Neural cell (in vitro differentiated cells): ENCODE measurements around the gene TTC17.

Experiments
- EP300 ChIP-seq: fragments of 450-650 bp; conservative IDR thresholded peaks from 2 replicates; pipeline ENCODE4 v1.6.1; 2014; ENCODE audit warnings: antibody characterized with exemption, mild to moderate bottlenecking, moderate library complexity; ENCODE audit not compliant: poor library complexity, severe bottlenecking
- EZH2 ChIP-seq: fragments of 200-600, 300-800 bp; shearing (Covaris generic), sonication (generic); IDR thresholded peaks from 2 replicates; pipeline ENCODE4 v1.6.1; 2014; ENCODE audit warnings: antibody characterized with exemption, low read length, borderline replicate concordance, mild to moderate bottlenecking; ENCODE audit not compliant: insufficient read depth, poor library complexity, severe bottlenecking
- POLR2AphosphoS5 ChIP-seq: IDR thresholded peaks from 2 replicates; pipeline ENCODE4 v1.6.1; 2012
- RAD21 ChIP-seq: fragments of 450-650 bp; conservative IDR thresholded peaks from 2 replicates; pipeline ENCODE4 v1.6.1; 2014; ENCODE audit warnings: antibody characterized with exemption, mild to moderate bottlenecking, moderate library complexity
- SMC3 ChIP-seq: fragments of 450-650 bp; conservative IDR thresholded peaks from 2 replicates; pipeline ENCODE4 v1.6.1; 2014; ENCODE audit warnings: antibody characterized with exemption, mild to moderate bottlenecking, moderate library complexity; ENCODE audit not compliant: poor library complexity
- TAF1 ChIP-seq: IDR thresholded peaks from 2 replicates; pipeline ENCODE4 v1.6.1; 2012; ENCODE audit warnings: low read depth
- TF ChIP-seq, protein P1 (sequence below): fragments of 450-650 bp; IDR thresholded peaks from 2 replicates; pipeline ENCODE4 v1.5.1; 2014; ENCODE audit warnings: antibody characterized with exemption, mild to moderate bottlenecking, moderate library complexity; ENCODE audit not compliant: poor library complexity, severe bottlenecking
- TF ChIP-seq, protein P2 (sequence below): IDR thresholded peaks from 2 replicates; pipeline ENCODE4 v1.6.1; 2012; ENCODE audit warnings: borderline replicate concordance

- TF ChIP-seq, protein P1, sequence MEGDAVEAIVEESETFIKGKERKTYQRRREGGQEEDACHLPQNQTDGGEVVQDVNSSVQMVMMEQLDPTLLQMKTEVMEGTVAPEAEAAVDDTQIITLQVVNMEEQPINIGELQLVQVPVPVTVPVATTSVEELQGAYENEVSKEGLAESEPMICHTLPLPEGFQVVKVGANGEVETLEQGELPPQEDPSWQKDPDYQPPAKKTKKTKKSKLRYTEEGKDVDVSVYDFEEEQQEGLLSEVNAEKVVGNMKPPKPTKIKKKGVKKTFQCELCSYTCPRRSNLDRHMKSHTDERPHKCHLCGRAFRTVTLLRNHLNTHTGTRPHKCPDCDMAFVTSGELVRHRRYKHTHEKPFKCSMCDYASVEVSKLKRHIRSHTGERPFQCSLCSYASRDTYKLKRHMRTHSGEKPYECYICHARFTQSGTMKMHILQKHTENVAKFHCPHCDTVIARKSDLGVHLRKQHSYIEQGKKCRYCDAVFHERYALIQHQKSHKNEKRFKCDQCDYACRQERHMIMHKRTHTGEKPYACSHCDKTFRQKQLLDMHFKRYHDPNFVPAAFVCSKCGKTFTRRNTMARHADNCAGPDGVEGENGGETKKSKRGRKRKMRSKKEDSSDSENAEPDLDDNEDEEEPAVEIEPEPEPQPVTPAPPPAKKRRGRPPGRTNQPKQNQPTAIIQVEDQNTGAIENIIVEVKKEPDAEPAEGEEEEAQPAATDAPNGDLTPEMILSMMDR = no peak
- TF ChIP-seq EZH2 (no peak), RAD21 (no peak), TAF1 (no peak), SMC3 (no peak), POLR2AphosphoS5 (no peak), EP300 (no peak)
- TF ChIP-seq, protein P2, sequence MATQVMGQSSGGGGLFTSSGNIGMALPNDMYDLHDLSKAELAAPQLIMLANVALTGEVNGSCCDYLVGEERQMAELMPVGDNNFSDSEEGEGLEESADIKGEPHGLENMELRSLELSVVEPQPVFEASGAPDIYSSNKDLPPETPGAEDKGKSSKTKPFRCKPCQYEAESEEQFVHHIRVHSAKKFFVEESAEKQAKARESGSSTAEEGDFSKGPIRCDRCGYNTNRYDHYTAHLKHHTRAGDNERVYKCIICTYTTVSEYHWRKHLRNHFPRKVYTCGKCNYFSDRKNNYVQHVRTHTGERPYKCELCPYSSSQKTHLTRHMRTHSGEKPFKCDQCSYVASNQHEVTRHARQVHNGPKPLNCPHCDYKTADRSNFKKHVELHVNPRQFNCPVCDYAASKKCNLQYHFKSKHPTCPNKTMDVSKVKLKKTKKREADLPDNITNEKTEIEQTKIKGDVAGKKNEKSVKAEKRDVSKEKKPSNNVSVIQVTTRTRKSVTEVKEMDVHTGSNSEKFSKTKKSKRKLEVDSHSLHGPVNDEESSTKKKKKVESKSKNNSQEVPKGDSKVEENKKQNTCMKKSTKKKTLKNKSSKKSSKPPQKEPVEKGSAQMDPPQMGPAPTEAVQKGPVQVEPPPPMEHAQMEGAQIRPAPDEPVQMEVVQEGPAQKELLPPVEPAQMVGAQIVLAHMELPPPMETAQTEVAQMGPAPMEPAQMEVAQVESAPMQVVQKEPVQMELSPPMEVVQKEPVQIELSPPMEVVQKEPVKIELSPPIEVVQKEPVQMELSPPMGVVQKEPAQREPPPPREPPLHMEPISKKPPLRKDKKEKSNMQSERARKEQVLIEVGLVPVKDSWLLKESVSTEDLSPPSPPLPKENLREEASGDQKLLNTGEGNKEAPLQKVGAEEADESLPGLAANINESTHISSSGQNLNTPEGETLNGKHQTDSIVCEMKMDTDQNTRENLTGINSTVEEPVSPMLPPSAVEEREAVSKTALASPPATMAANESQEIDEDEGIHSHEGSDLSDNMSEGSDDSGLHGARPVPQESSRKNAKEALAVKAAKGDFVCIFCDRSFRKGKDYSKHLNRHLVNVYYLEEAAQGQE = no peak
Observed at GRCh38 chr11:43408277-43408676, 49.6 kb downstream of the TTC17 start.
